ENCODE measurements around the gene IRF5. TPM values are rescaled to one million over a fixed set of nuclear protein-coding genes. Genes with fewer than 3 reads are reported as not detected.

IRF5 gene
- total RNA-seq, 2 donors from 2014 or later, result 2.7 to 4.4 TPM

DNA sequence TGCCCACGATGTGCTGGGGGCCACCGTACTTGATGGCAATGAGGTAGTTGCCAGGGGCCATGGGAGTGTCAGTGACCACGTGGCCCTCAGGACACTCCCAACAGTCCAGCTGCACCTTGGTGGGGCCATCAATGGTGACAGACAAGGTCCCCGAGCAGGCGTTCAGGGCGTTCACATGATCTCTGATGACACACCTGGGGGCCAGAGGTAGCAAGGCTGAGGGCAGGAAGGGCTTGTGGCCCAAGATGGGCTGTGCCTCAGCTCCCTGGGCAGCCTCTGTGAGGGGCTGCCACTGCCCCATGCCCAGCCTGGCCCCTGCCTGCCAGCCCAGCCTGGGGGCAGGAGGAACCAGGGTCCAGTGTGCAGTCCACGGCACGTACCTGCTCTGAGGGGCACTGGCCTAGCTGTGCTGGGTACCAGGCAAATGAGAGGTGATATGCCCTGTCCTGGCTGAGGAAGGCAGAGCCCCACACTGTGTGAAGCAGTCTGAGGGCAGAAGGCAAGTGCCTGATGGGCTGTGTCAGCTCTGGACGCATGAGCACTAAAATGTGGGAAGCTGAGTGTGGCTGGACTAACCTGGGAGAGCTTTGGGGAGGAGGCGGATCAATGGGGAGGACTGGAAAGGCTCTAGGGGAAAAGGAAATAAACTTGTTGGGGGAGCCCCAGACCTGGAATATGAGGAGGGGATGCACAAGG lies 23.7 kb upstream of the IRF5 start:
- DNase-seq (ENCODE audit: low spot score), result no peak
- TF ChIP-seq CTCF (IDR thresholded peaks at IDR 0.05), result no peak
- peaks cover 17 to 21% of the 10 kb centered on the region in 2 donors for H3K27me3 ChIP-seq

DNA sequence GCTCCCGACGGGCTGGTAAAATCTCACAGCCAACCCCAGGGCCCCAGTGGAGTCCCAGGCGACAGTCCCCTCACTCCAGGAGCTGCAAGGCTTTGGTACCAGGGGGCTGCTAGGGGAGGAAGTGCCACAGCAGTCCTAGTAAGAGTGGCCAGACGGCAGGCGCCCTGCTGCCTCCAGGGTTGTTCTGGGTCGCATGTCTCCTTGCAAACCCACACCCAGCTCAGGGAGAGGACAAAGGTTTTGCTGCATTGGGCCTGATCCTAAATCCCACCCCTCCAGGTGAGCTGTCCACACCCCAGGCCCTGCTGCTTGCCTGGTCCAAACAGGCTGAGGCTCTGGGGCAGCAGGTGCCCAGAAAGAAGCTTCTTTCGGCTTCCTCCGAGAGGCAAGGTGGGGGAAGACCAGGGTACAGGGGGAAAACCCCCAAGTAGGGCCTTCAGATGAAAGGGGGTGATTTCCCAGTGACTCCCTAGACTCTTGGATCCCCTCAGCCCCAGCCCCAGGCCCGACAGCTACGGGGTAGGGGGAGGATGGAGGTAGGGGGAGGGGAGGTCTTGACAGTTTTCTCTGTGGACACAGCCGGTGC lies 23.1 kb upstream of the IRF5 start:
- no peak overlapping the region for H3K27ac ChIP-seq
- H3K27me3 ChIP-seq, result peaks cover 17 to 21% of the 10 kb centered on the region in 2 donors
- H3K36me3 ChIP-seq, result no peaks in the 10 kb centered on the region
- peak overlapping the region in 1 of 2 donors; percentile 10 for H3K4me3 ChIP-seq
- H3K9me3 ChIP-seq, result no peaks in the 10 kb centered on the region
- TF ChIP-seq CTCF (IDR thresholded peaks at IDR 0.05), result no peak
- DNase-seq (ENCODE audit: low spot score), result no peak
- H3K4me1 ChIP-seq, result peaks cover 0 to 30% of the 10 kb centered on the region in 2 donors

More for the DNA sequence above, 23.7 kb upstream of the IRF5 start:
- Histone ChIP-seq H3K4me3 (no peak overlapping the region), H3K36me3 (no peaks in the 10 kb centered on the region), H3K4me1 (peaks cover 0 to 33% of the 10 kb centered on the region in 2 donors), H3K27ac (no peak overlapping the region), H3K9me3 (no peaks in the 10 kb centered on the region)

- Histone ChIP-seq H3K36me3 (no peaks in the 10 kb centered on the region), H3K4me3 (peak overlapping the region in 1 of 2 donors; percentile 10), H3K27ac (no peak overlapping the region), H3K27me3 (peaks cover 14 to 19% of the 10 kb centered on the region in 2 donors), H3K4me1 (peaks cover 0 to 23% of the 10 kb centered on the region in 2 donors), H3K9me3 (no peaks in the 10 kb centered on the region)
- no peak for DNase-seq (ENCODE audit: low spot score)
- TF ChIP-seq CTCF (IDR thresholded peaks at IDR 0.05), result no peak
Measured at GRCh38 chr7:128915271-128915819, 22.4 kb upstream of the IRF5 start.

DNA sequence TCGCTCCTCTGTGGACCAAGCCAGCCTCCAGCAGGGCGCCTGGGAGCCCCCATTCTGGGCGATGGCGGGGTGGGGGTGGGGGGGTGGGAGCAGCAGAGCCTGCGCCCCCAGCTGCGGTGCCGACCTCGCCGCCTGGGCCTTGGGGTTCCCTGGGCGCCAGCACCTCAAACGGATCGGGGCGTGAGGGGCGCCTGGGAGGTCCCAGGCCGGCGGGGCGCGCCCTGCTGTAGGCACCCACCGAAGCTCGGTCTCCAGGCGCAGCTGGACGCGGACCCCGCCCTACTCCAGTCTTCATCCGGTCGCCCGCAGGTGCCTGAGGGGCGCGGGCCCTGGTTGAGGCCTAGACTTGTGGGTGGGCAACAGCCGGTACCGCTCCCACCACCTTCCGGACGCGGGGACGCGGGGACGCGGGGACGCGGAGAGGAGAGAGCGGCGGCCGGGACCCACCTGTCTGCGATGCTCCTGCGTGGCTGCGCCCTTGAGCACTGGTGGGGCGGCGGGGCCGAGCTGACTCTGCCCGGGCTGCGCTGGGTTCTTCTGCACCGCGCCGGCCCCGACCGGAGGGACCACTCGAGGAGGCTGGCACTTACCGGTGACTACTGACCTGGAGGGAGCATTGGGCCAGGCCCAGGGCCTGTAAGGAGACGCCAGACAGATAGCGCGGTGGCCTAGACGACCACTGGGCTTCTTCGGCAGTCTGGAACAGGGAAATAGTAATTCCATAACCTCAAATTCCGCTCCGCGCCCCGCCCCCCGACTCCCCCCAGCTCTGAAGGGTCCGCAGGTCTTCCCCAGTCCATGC lies 21.7 kb upstream of the IRF5 start:
- H3K4me1 ChIP-seq, result peaks cover 0 to 18% of the 10 kb centered on the region in 2 donors
- TF ChIP-seq CTCF (IDR thresholded peaks at IDR 0.05), result no peak
- H3K27ac ChIP-seq, result no peak overlapping the region
- no peak for DNase-seq (ENCODE audit: low spot score)
- H3K9me3 ChIP-seq, result no peaks in the 10 kb centered on the region
- H3K36me3 ChIP-seq, result no peaks in the 10 kb centered on the region
- peaks cover 13% of the 10 kb centered on the region in 2 donors for H3K27me3 ChIP-seq
- peak overlapping the region in 1 of 2 donors; percentile 10 for H3K4me3 ChIP-seq

GRCh38 chr7:128916643-128916915 lies 21.1 kb upstream of the IRF5 start:
- Histone ChIP-seq H3K27ac (no peak overlapping the region), H3K9me3 (no peaks in the 10 kb centered on the region), H3K36me3 (no peaks in the 10 kb centered on the region), H3K27me3 (peaks cover 13% of the 10 kb centered on the region in 2 donors), H3K4me3 (no peak overlapping the region), H3K4me1 (peaks cover 0 to 18% of the 10 kb centered on the region in 2 donors)
- TF ChIP-seq CTCF (IDR thresholded peaks at IDR 0.05), result no peak
- no peak for DNase-seq (ENCODE audit: low spot score)
